Upper lobe of left lung (tissue), 6 donors: ENCODE results near the gene ENTR1. TPM values are rescaled to one million over a fixed set of nuclear protein-coding genes. Genes with fewer than 3 reads are reported as not detected.

Experiments used
- ATAC-seq, 2 donors: fragments of 200-7000 bp; cut with Tn5 transposase; one replicate each; pipeline ENCODE4 v1.9.1; 2022; ENCODE audit warnings: mild to moderate bottlenecking in 2 of 2, moderate library complexity in 2 of 2; ENCODE audit not compliant: low FRiP score in 2 of 2
- DNase-seq, 2 donors: peaks; one replicate each; pipeline ENCODE4 v3.0.0-alpha.2; 2019 to 2020
- H3K27ac ChIP-seq, 4 donors: fragments of 200-600 bp; sonication (generic); one replicate each; pipeline ENCODE4 v1.5.1; 2016 to 2019
- H3K27me3 ChIP-seq, 4 donors: fragments of 200-600 bp; sonication (generic); one replicate each; pipeline ENCODE4 v1.5.1; 2017 to 2019
- H3K36me3 ChIP-seq, 4 donors: fragments of 200-600 bp; sonication (generic); one replicate each; pipeline ENCODE4 v1.5.1; 2016 to 2019
- H3K4me1 ChIP-seq, 4 donors: fragments of 200-600 bp; sonication (generic); one replicate each; pipeline ENCODE4 v1.5.1; 2018 to 2019
- H3K4me3 ChIP-seq, 4 donors: fragments of 200-600 bp; sonication (generic); one replicate each; pipeline ENCODE4 v1.5.1; 2017 to 2019; ENCODE audit warnings: mild to moderate bottlenecking in 2 of 4, moderate library complexity in 1 of 4
- H3K9me3 ChIP-seq, 4 donors: fragments of 200-600 bp; sonication (generic); one replicate each; pipeline ENCODE4 v1.5.1; 2018 to 2019
- EP300 ChIP-seq, 4 donors: sonication (generic); formaldehyde crosslinking; IDR thresholded peaks; one replicate each; pipeline ENCODE4 v1.5.1; 2017; ENCODE audit warnings: antibody characterized with exemption in 4 of 4, control low read depth in 2 of 4
- POLR2A ChIP-seq, 4 donors: fragments of 450-650 bp; IDR thresholded peaks; one replicate each; pipeline ENCODE4 v1.5.1; 2016 to 2017; ENCODE audit warnings: antibody characterized with exemption in 4 of 4, mild to moderate bottlenecking in 2 of 4
- POLR2AphosphoS5 ChIP-seq, 2 donors: sonication (generic); formaldehyde crosslinking; IDR thresholded peaks; one replicate each; pipeline ENCODE4 v1.5.1; 2017; ENCODE audit warnings: antibody characterized with exemption in 2 of 2
- WGBS, 2 donors: methylation state at CpG; one replicate each; pipeline ENCODE4 v1.1.5; 2017 to 2018; 5-methylcytosine and 5-hydroxymethylcytosine counted together
- total RNA-seq, 6 donors: library from RNA; depleted of rRNA in 4 of 6; stranded (reverse); fragments of >200 nt in 4 of 6; gene quantifications; one replicate each; pipeline versions ENCODE4 v1.1.0 to v1.2.1, GENCODE V29; 2016 to 2021
- TF ChIP-seq, protein P1 (sequence below), 6 experiments: fragments of 450-650 bp in 4 of 6; fragments of 200-600 bp in 2 of 6; sonication (generic) in 2 of 6; IDR thresholded peaks; one replicate each; pipeline ENCODE4 v1.5.1; 2016 to 2019; ENCODE audit warnings: antibody characterized with exemption in 6 of 6
- donor health status: DM: no; HTN: no; CAD: no; lungs with moderate emphysema.
- donor health status: DM: no; HTN: yes; CAD: no; lungs with severe emphysema.

Gene ENTR1
- total RNA-seq, 6 donors from 2014 or later, result 29.6 to 128 (median 40.0) TPM

DNA sequence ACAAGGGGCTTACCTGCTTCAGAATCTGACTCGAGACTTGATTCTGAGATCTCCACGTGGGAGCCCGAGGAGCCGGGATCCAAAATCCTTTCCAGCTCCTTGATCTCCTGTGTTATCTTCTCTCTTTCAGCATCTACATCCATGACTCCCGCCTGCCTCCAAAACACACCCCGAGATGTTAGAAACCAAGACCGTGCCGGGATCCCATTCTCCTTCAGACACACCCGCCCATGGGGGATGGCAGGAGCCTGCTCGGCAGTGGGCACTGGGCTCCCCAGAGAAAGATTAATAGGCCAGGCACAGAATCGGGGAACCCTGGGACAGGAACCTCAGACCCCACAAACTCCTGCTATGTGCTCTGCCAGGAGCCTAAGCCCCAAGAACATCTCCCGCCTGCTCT, 12.1 kb downstream of the ENTR1 start:
- WGBS, 2 donors, result 93 to 94% methylated on average over 12 of the region's 12 CpGs
- DNase-seq (peak in 1 of 2 donors; percentile 21), ATAC-seq (no peak)
- Histone ChIP-seq H3K4me1 (peaks cover 14 to 23% (median 17%) of the 10 kb centered on the region in 4 donors), H3K9me3 (no peaks in the 10 kb centered on the region), H3K4me3 (no peak overlapping the region), H3K36me3 (peaks cover 21 to 53% (median 43%) of the 10 kb centered on the region in 4 donors), H3K27ac (no peak overlapping the region), H3K27me3 (no peaks in the 10 kb centered on the region)
- TF ChIP-seq POLR2AphosphoS5 (IDR thresholded peaks at IDR 0.05) (no peak), EP300 (IDR thresholded peaks at IDR 0.05) (no peak), POLR2A (IDR thresholded peaks at IDR 0.05) (no peak)
- TF ChIP-seq, protein P1, sequence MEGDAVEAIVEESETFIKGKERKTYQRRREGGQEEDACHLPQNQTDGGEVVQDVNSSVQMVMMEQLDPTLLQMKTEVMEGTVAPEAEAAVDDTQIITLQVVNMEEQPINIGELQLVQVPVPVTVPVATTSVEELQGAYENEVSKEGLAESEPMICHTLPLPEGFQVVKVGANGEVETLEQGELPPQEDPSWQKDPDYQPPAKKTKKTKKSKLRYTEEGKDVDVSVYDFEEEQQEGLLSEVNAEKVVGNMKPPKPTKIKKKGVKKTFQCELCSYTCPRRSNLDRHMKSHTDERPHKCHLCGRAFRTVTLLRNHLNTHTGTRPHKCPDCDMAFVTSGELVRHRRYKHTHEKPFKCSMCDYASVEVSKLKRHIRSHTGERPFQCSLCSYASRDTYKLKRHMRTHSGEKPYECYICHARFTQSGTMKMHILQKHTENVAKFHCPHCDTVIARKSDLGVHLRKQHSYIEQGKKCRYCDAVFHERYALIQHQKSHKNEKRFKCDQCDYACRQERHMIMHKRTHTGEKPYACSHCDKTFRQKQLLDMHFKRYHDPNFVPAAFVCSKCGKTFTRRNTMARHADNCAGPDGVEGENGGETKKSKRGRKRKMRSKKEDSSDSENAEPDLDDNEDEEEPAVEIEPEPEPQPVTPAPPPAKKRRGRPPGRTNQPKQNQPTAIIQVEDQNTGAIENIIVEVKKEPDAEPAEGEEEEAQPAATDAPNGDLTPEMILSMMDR (IDR thresholded peaks at IDR 0.05), result no peak

GRCh38 chr9:136397643-136398042, 12.8 kb downstream of the ENTR1 start:
- Histone ChIP-seq H3K4me3 (no peak overlapping the region), H3K36me3 (peaks cover 21 to 59% (median 49%) of the 10 kb centered on the region in 4 donors), H3K9me3 (no peaks in the 10 kb centered on the region), H3K4me1 (peaks cover 14 to 23% (median 17%) of the 10 kb centered on the region in 4 donors), H3K27me3 (no peaks in the 10 kb centered on the region), H3K27ac (no peak overlapping the region)
- ATAC-seq (no peak), DNase-seq (peak in 1 of 2 donors; percentile 6)
- TF ChIP-seq EP300 (IDR thresholded peaks at IDR 0.05) (no peak), POLR2A (IDR thresholded peaks at IDR 0.05) (no peak), POLR2AphosphoS5 (IDR thresholded peaks at IDR 0.05) (no peak)
- WGBS, 2 donors, result 65 to 67% methylated on average over 4 to 6 of the region's 6 CpGs

- H3K4me1 ChIP-seq, result peaks cover 14 to 23% (median 17%) of the 10 kb centered on the region in 4 donors
- no peak for TF ChIP-seq POLR2AphosphoS5 (IDR thresholded peaks at IDR 0.05)
- no peak for TF ChIP-seq POLR2A (IDR thresholded peaks at IDR 0.05)
- TF ChIP-seq, protein P1 (IDR thresholded peaks at IDR 0.05), result no peak
- no peak for TF ChIP-seq EP300 (IDR thresholded peaks at IDR 0.05)
- no peak overlapping the region for H3K27ac ChIP-seq
- H3K36me3 ChIP-seq, result peaks cover 17 to 67% (median 60%) of the 10 kb centered on the region in 4 donors
- no peaks in the 10 kb centered on the region for H3K27me3 ChIP-seq
- no peaks in the 10 kb centered on the region for H3K9me3 ChIP-seq
- ATAC-seq, result no peak
- no peak for DNase-seq
- 71 to 72% methylated on average over 4 of the region's 4 CpGs for WGBS, 2 donors
- H3K4me3 ChIP-seq, result no peak overlapping the region
Measured at GRCh38 chr9:136396219-136396515, 14.2 kb downstream of the ENTR1 start.

DNA sequence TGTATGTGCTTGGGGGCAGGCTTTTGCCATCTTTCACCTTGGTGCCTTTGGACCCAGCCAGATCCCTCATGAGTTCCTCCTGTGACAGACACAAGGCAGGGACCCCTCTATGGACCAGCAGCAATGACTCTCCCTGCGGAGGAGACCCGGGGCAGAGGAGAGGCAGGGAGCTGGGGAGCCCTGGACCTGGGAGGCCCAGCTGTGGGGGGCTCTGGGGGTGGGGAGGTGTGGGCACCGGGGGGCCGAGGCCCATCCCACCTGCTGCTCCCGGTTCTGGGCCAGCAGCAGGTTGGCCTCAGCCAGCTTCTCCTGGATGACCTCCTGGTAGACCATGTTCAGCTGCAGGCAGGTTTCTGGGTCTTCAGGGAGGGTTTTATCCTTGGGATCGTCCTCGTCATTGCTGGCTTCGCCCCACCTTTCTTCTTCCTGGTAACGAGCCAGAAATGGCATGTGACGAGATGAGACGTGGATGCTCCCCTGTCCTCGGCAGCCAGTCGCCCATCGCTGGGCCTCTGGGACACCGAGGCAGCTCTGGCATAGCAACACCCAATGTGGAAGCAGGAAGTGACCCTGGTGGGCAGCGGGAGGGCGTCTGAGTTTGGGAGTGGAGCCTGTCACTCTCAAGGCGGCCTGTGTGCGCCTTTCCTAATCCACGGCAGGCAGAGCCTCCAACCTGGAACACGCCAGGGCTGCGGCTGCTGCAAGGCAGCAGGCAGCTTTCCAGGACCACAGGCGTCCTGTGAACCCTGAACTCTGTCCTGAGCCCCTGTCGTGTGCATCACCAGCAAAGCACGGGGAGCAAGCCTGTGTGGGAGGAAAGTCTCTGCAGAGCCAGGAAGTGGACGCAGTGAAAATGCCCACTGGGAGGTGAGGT, 14.8 kb downstream of the ENTR1 start:
- H3K27me3 ChIP-seq, result no peaks in the 10 kb centered on the region
- H3K4me1 ChIP-seq, result peaks cover 13 to 21% (median 16%) of the 10 kb centered on the region in 4 donors
- H3K36me3 ChIP-seq, result peaks cover 17 to 71% (median 61%) of the 10 kb centered on the region in 4 donors
- 91 to 94% methylated on average over 21 to 24 of the region's 26 CpGs for WGBS, 2 donors
- H3K4me3 ChIP-seq, result no peak overlapping the region
- H3K27ac ChIP-seq, result no peak overlapping the region
- ATAC-seq (no peak), DNase-seq (peak in 1 of 2 donors; percentile 56)
- no peaks in the 10 kb centered on the region for H3K9me3 ChIP-seq
- TF ChIP-seq POLR2A (IDR thresholded peaks at IDR 0.05) (no peak), EP300 (IDR thresholded peaks at IDR 0.05) (no peak), POLR2AphosphoS5 (IDR thresholded peaks at IDR 0.05) (no peak)
- TF ChIP-seq, protein P1 (IDR thresholded peaks at IDR 0.05), result no peak

DNA sequence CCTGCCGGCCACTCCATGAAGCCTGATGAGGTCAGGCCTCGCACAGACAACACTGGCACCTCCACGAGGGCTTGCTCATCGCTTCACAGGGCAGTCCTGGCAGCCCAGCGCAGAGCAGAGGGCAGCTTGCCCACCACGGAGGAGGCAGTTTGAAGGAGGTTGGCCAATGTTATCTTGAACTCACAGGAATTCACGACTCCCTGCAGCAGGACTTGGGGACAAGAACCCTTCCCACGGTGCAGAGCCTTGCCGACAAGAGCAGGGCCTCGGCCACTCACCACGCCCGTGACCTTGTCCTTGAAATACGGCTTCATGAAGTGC, 15.4 kb downstream of the ENTR1 start:
- Histone ChIP-seq H3K36me3 (peaks cover 17 to 76% (median 62%) of the 10 kb centered on the region in 4 donors), H3K9me3 (no peaks in the 10 kb centered on the region), H3K27ac (no peak overlapping the region), H3K27me3 (no peaks in the 10 kb centered on the region), H3K4me3 (no peak overlapping the region), H3K4me1 (peaks cover 10 to 15% (median 12%) of the 10 kb centered on the region in 4 donors)
- TF ChIP-seq POLR2A (IDR thresholded peaks at IDR 0.05), result no peak
- TF ChIP-seq, protein P1 (IDR thresholded peaks at IDR 0.05), result no peak
- no peak for TF ChIP-seq POLR2AphosphoS5 (IDR thresholded peaks at IDR 0.05)
- no peak for TF ChIP-seq EP300 (IDR thresholded peaks at IDR 0.05)
- ATAC-seq (no peak), DNase-seq (peak in 1 of 2 donors; percentile 57)
- 92 to 94% methylated on average over 9 to 10 of the region's 13 CpGs for WGBS, 2 donors
